Measurements from ENCODE around the gene MYL12B. TPM values are rescaled to one million over a fixed set of nuclear protein-coding genes. Genes with fewer than 3 reads are reported as not detected.

MYL12B gene
- total RNA-seq, 1 experiment from 2014 or later, result 383 TPM

- Histone ChIP-seq H3K4me3 (peak overlapping the region; percentile 86), H3K4me2 (peak overlapping the region; percentile 85), H3K4me1 (replicated peaks; ENCODE audit: insufficient read depth) (peaks cover 36% of the 10 kb centered on the region), H3K27ac (peak overlapping the region; percentile 87), H3K36me3 (ENCODE audit: low read depth) (peaks cover 23% of the 10 kb centered on the region), H3F3A (ENCODE audit: insufficient read depth, low read depth) (peaks cover 24% of the 10 kb centered on the region), H3K79me2 (ENCODE audit: low read depth) (peaks cover 65% of the 10 kb centered on the region), H3K9me2 (ENCODE audit: insufficient read depth) (no peaks in the 10 kb centered on the region), H3K27me3 (ENCODE audit: insufficient read depth, low read depth) (no peaks in the 10 kb centered on the region), H4K20me1 (ENCODE audit: insufficient read depth) (0 out of 2 replicates have a peak, but pooled peaks cover 6% of the 10 kb centered on the region), H2AFZ (peak overlapping the region; percentile 85; the same call in 1 of the 2 replicates), H3K9me3 (ENCODE audit: insufficient read depth, low read depth) (no peaks in the 10 kb centered on the region)
- intact Hi-C loops (cut with micrococcal nuclease; ENCODE audit: unreplicated experiment), result loop anchor here (5.0 kb wide), 2 partner anchors 481 to 676 kb away; partner anchors contain the start of genes METTL4 and NDC80
- CTCF ChIA-PET, result no interaction called here
- TSS peak; percentile 70 for BruUV-seq (replicated peaks)
- POLR2A ChIA-PET (ENCODE audit: unreplicated experiment), result interaction anchor here (0.7 to 2.4 kb wide), 7 partner anchors 13 to 418 kb away, joined by 3 to 21 read pairs (median 8); partner anchors contain the start of gene MYL12B
- DNase-seq, result no peak
- TF ChIP-seq CTCF (conservative IDR thresholded peaks at IDR 0.05), result no peak
- no peak for TF ChIP-seq EZH2 (IDR thresholded peaks at IDR 0.05; ENCODE audit: low read depth)
These were observed 13.8 kb upstream of the MYL12B start for GRCh38 chr18:3248062-3248657.

GRCh38 chr18:3248658-3249359, 13.1 kb upstream of the MYL12B start:
- Histone ChIP-seq H3K9me2 (ENCODE audit: insufficient read depth) (no peaks in the 10 kb centered on the region), H4K20me1 (ENCODE audit: insufficient read depth) (0 out of 2 replicates have a peak, but pooled peaks cover 6% of the 10 kb centered on the region), H3K4me3 (peak overlapping the region; percentile 86), H3F3A (ENCODE audit: insufficient read depth, low read depth) (peaks cover 27% of the 10 kb centered on the region), H3K4me1 (replicated peaks; ENCODE audit: insufficient read depth) (peaks cover 36% of the 10 kb centered on the region), H3K79me2 (ENCODE audit: low read depth) (peaks cover 72% of the 10 kb centered on the region), H3K36me3 (ENCODE audit: low read depth) (peaks cover 30% of the 10 kb centered on the region), H3K27me3 (ENCODE audit: insufficient read depth, low read depth) (no peaks in the 10 kb centered on the region), H3K27ac (peak overlapping the region; percentile 87), H2AFZ (no peak overlapping the region), H3K4me2 (peak overlapping the region; percentile 85), H3K9me3 (ENCODE audit: insufficient read depth, low read depth) (no peaks in the 10 kb centered on the region)
- no TSS peak for BruUV-seq (replicated peaks)
- POLR2A ChIA-PET (ENCODE audit: unreplicated experiment), result interaction anchor here (0.6 to 2.4 kb wide), 6 partner anchors 13 to 417 kb away, joined by 4 to 21 read pairs (median 10); partner anchors contain the start of gene MYL12B
- intact Hi-C loops (cut with micrococcal nuclease; ENCODE audit: unreplicated experiment), result loop anchor here (5.0 kb wide), 2 partner anchors 482 to 677 kb away; partner anchors contain the start of genes METTL4 and NDC80
- CTCF ChIA-PET, result no interaction called here
- DNase-seq, result peak in 1 of 2 experiments; percentile 69
- TF ChIP-seq EZH2 (IDR thresholded peaks at IDR 0.05; ENCODE audit: low read depth), result no peak
- no peak for TF ChIP-seq CTCF (conservative IDR thresholded peaks at IDR 0.05)

GRCh38 chr18:3250237-3251107, 11.5 kb upstream of the MYL12B start:
- peaks cover 41% of the 10 kb centered on the region for H3F3A ChIP-seq (ENCODE audit: insufficient read depth, low read depth)
- no peak for TF ChIP-seq EZH2 (IDR thresholded peaks at IDR 0.05; ENCODE audit: low read depth)
- no peak for TF ChIP-seq CTCF (conservative IDR thresholded peaks at IDR 0.05)
- peaks cover 68% of the 10 kb centered on the region for H3K79me2 ChIP-seq (ENCODE audit: low read depth)
- no peaks in the 10 kb centered on the region for H3K9me2 ChIP-seq (ENCODE audit: insufficient read depth)
- H3K4me2 ChIP-seq, result peak overlapping the region; percentile 54
- TSS peak; percentile 22 for BruUV-seq (replicated peaks)
- H2AFZ ChIP-seq, result no peak overlapping the region
- peaks cover 30% of the 10 kb centered on the region for H3K4me1 ChIP-seq (replicated peaks; ENCODE audit: insufficient read depth)
- 0 out of 2 replicates have a peak, but pooled peaks cover 6% of the 10 kb centered on the region for H4K20me1 ChIP-seq (ENCODE audit: insufficient read depth)
- peaks cover 46% of the 10 kb centered on the region for H3K36me3 ChIP-seq (ENCODE audit: low read depth)
- H3K27me3 ChIP-seq (ENCODE audit: insufficient read depth, low read depth), result no peaks in the 10 kb centered on the region
- intact Hi-C loops (cut with micrococcal nuclease; ENCODE audit: unreplicated experiment), result no loop called here
- DNase-seq, result peak in 1 of 2 experiments; percentile 84
- ChIA-PET POLR2A (ENCODE audit: unreplicated experiment) (interaction anchor here (0.5 to 0.7 kb wide), 11 partner anchors 12 to 544 kb away, joined by 3 to 9 read pairs (median 4); no protein-coding TSS in a partner anchor), CTCF (interaction anchor here (0.6 to 0.9 kb wide), 4 partner anchors 26 to 745 kb away, joined by 3 to 12 read pairs (median 4); partner anchors contain the start of gene LPIN2)
- H3K9me3 ChIP-seq (ENCODE audit: insufficient read depth, low read depth), result no peaks in the 10 kb centered on the region
- peak overlapping the region; percentile 65 for H3K27ac ChIP-seq
- peak overlapping the region; percentile 39; the same call in 1 of the 2 replicates for H3K4me3 ChIP-seq

Data from PC-9 (cell line).